Measurements from ENCODE around the gene ITIH3.

ITIH3 gene

GRCh38 chr3:52829906-52830463 lies 35.4 kb downstream of the ITIH3 start:
- no peak for DNase-seq

DNA sequence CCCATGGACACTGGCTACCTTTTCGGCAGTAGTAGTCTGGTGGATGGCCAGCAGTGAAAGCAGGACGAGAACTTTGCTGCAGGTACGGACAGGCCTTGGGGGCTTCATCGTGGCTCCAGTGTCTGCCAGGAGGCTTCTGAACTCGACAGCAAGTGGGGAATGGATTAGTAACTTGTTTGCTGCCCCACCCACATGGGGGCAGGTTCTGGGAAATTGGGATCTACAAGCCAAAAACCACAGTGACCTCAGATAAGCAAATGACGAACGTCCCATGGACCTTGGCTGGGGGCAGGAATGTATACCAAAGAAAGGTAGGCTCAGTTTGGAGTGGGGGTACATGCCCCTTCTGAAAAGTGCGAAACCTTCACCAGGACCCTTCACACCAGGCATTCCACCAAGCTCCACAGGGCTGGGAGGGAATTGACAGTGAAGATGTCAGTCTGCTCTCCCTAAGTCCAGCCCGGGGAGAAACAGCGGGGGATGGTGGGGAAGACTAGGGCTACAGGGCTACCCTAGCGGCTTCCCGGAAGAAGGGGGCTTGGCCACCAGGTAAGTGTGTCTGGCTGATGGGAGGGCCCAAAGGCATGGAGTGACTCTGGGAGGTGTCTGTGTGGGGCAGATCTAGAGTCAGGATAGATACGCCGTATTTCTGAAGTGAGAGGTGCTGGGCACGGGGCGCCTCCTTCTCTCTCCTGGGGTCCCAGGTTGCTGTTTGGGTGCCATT lies 36.1 kb downstream of the ITIH3 start, which contains the start of gene ITIH4:
Gene ITIH4, minus strand, starts transcription at position 138 of the 724 bp plus-strand sequence. Its CDS starts 30 bp downstream, at position 108.
- DNase-seq, result no peak

GRCh38 chr3:52831500-52832301 lies 37.1 kb downstream of the ITIH3 start:
- no peak for DNase-seq

- no peak for DNase-seq
Observed at GRCh38 chr3:52833202-52833601, 38.6 kb downstream of the ITIH3 start.

GRCh38 chr3:52834871-52835501 lies 40.4 kb downstream of the ITIH3 start, which contains the start of gene MUSTN1:
MUSTN1 (minus strand) TSS chr3:52835019; CDS start chr3:52834948, 71 bp downstream.
- no peak for DNase-seq

GRCh38 chr3:52835766-52836470 lies 41.3 kb downstream of the ITIH3 start:
- DNase-seq, result no peak

DNA sequence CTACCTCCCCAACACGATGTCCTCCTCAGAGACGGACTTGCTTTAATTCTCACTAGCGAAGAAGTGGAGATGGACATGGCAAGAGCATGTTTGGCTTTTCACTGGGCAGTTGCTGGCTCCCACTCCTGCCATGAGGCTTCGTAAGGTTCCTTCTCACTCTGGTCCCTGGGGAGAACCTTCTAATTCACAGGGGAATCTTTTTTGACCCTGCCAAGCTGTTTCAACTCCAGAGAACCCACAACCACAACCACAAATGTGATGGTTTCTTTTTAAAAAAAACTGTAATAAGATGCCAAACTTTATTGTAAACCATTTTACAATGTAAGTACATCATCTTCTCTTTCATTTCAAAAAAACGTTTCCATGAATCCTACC lies 41.9 kb downstream of the ITIH3 start:
- DNase-seq, result no peak

GRCh38 chr3:52836986-52837385 lies 42.4 kb downstream of the ITIH3 start:
- DNase-seq, result no peak

- peak in 1 of 2 donors; percentile 24 for DNase-seq
Observed at GRCh38 chr3:52838561-52839267, 44.1 kb downstream of the ITIH3 start.

GRCh38 chr3:52839268-52839575 lies 44.6 kb downstream of the ITIH3 start:
- DNase-seq, result no peak

DNA sequence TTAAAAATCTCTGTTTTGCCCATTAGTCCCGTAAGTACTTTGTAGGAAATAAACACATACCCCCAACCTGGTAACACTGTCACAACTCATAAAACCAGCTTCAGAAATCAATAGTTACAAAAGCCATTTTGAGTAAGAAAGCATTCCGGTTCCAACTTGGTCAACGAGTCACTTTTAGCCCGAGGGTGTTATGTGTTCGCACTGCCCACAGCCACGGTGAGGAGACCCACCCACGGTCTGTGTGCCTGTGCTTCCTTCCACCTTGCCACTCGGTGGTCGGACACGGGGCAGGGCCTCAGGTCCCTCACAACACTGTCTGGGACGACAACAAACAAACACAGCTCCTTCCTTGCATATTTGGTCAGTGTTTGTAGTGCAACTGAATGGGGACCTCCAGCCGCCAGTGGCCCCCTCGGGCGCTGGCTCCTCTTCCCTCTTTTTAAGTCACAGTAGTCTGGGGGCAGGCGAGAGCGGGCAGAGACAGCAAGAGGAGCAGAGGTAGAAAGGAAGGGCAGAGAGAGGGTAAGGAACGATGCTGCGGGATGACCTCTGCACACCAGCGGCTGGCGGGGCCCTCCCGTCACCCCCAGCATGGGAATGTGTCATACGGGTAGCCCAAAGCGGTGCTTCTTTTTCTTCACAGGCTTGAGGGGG lies 45.4 kb downstream of the ITIH3 start:
- no peak for DNase-seq

DNA sequence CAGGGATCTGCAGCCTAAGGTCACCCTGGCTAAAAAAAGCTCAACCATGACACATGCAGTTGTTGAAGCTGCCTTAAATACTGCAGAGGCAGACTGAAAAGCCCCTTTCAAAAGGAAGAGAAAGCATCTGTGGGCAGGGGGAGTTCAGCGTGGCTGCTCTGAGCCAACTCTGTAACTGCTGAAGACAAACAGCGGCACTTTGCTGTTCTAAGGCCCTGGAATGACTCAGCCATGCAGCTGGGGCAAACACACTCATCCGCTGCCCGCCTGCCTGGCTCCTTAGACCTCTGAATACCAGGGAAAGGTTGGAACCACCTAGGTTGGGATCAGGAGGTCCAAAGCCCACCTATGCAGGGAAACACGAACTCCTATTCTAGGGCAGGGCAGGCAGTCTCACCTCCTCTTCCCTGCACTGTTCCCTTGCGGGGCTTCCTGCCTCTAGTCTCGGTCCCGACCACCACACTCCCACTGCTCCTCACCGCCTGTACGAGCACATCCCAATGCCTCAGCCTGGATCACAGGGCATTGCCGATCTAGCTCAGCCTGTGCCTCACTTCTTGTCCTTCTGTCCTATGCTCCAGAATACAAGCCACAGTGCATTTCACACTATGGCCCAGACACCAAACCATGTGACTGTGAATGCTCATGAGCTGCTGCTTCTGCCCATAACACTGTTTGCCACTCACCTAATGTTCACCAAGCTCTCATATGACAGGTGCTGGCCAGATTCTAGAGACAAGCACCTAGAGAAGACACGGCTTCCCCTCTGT lies 46.8 kb downstream of the ITIH3 start:
- no peak for DNase-seq

- DNase-seq, result no peak
Observed at GRCh38 chr3:52841981-52842340, 47.4 kb downstream of the ITIH3 start.

DNA sequence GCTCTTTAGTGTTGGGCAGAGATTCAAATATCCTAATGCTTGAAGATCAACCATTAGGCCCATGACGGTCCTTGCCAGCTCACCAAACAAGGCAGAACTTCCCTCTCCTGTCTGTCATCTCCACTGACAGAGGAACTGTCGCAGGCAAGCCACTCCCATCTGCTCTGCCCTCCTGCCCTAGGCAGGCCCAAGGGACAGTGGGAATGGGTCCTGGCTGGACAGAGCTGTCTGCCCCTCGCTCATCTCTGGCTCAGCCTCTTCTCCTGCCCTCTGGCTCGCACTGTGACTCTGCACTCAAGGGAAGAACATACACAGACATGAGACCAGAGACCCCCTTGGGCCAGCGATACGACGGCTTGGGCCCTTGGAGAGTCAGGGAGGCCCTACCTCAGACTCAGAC lies 47.8 kb downstream of the ITIH3 start:
- no peak for DNase-seq

- DNase-seq, result no peak
Observed at GRCh38 chr3:52843108-52843865, 48.7 kb downstream of the ITIH3 start.

GRCh38 chr3:52843881-52844280 lies 49.3 kb downstream of the ITIH3 start:
- DNase-seq, result no peak

DNA sequence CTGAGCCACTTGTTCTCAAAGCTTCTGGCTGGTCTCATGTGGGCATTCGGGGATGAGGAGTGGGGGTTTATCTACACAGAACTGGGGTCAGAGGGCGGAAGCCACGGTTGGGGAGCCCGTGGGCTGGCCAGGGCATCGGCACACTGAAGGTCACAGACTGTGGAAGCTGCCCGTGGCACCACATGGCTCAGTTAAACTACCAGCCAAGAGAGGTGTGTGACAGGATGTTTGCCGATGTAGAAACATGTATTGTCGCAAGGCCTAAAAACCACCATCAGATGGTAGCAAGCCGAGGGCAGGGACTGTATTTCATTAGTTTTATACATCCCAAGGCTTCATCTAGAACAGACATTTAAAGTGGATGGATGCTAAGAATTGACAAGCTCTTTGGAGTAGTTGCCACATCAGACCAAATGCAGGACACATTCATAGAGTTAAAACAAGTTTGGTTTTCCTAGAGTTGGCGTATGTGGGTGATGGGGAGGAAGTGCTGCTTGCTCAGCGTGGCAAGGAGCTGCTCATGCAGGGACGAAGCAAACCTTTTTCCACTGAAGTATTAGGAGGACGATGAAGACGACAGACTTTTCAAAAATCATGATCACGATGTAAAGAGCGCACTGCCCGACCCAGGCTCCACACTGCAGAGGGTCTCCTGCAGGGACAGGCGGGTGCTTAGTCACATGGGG lies 49.8 kb downstream of the ITIH3 start:
- no peak for DNase-seq

- DNase-seq, result no peak
Observed at GRCh38 chr3:52845157-52845556, 50.6 kb downstream of the ITIH3 start.

DNA sequence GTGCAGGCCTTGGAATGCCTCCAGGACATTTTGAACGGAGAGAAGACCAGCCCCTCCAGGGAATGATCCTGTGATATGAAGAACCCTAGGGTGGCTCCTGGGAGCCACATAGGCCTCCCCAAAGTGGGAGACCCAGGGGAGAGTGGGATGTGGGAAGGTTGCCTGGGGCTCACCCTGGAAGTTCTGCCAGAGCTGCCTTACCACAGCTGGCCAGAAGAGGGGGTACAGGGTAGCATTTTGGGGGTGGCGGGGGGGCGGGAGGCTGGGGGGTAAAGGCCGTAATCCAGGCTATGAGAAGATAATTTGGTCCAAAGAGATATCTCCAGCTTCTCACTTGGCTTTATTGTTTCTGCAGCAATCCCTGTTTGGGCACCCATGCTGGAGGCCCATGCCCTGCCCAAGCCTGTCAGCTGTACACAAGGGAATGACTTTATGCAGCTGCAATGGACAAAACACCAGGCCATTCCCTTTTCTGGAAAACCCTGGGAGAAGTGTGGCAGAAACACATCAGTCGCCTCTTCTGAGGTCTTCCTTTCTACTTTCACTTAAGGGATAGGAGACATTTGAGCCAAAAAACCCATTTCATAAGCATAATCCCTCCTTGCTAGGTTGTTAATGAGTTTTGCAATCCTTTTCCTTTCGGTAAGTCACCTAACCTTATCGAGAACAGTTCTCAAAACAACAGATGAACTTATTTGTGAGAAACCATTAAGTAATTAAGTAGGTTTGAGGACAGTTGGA lies 51.3 kb downstream of the ITIH3 start:
- peak in 1 of 2 donors; percentile 27 for DNase-seq
